ENCODE results near the gene PAPSS2. TPM values are rescaled to one million over a fixed set of nuclear protein-coding genes. Genes with fewer than 3 reads are reported as not detected.

PAPSS2 gene
- total RNA-seq, 1 experiment from 2014 or later, result 24.5 TPM

DNA sequence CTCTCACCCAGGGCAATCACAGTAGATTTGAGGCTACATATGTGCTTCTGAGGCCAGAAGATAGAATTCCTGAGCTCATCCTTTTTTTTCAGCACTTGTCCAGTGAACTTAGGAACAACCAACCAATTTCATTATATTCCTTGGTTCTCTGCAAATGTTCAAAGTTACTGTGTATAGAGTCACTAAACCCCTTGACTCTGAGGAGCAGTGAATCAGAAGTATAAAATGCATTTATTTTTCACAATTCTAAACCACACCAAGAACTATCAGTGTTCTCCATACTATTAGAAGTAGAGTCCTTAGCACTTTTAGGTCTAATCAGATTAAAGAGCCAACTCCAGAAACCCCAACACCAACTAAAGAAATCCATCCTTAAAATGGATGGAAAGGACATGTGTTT is 19.6 kb upstream of the PAPSS2 start:
- Mint-ChIP-seq H3K27ac (no peak overlapping the region), H3K9me3 (no peaks in the 10 kb centered on the region; a peak in 1 of 5 replicates), H3K4me3 (no peak overlapping the region), H3K36me3 (ENCODE audit: insufficient read depth in 1 of 3, low read depth in 3 of 3) (peaks cover 0 to 3% (median 0%) of the 10 kb centered on the region in 3 experiments; a peak in 2 of 7 replicates), H3K27me3 (ENCODE audit: low read depth) (peaks cover 5% of the 10 kb centered on the region), H3K4me1 (peaks cover 16 to 18% of the 10 kb centered on the region in 2 experiments)
- H3K18ac ChIP-seq (ENCODE audit: insufficient read length, low read depth, low read length), result no peak overlapping the region
- H2BK20ac ChIP-seq (ENCODE audit: low read depth, low read length, poor library complexity, severe bottlenecking), result no peak overlapping the region
- no peak for TF ChIP-seq CTCF (conservative IDR thresholded peaks at IDR 0.05)
- no peaks in the 10 kb centered on the region for H4K20me1 ChIP-seq (ENCODE audit: control insufficient read depth, insufficient read depth, insufficient read length)
- no peak overlapping the region for H2BK12ac ChIP-seq (ENCODE audit: insufficient read length, low read depth, low read length)
- no peaks in the 10 kb centered on the region for H3K4me1 ChIP-seq (ENCODE audit: insufficient read depth, low read length)
- H3T11ph ChIP-seq (ENCODE audit: low read length), result no peak overlapping the region
- no peak overlapping the region for H3K14ac ChIP-seq (ENCODE audit: insufficient read depth, low read length)
- H2AFZ ChIP-seq (ENCODE audit: low read length), result no peak overlapping the region
- no peak overlapping the region for H2AK5ac ChIP-seq (ENCODE audit: insufficient read length, low read length)
- H3K79me2 ChIP-seq (ENCODE audit: insufficient read depth, low read length), result no peaks in the 10 kb centered on the region
- no peaks in the 10 kb centered on the region for H3K9me3 ChIP-seq (ENCODE audit: control insufficient read depth, low read depth, low read length)
- no peak overlapping the region for H2BK5ac ChIP-seq (ENCODE audit: insufficient read length, low read length)
- no peak for DNase-seq
- no peak overlapping the region for H2BK15ac ChIP-seq (ENCODE audit: low read depth, low read length)
- H3K23ac ChIP-seq (ENCODE audit: insufficient read length, low read depth, low read length), result no peak overlapping the region
- no peak overlapping the region for H4K5ac ChIP-seq (ENCODE audit: insufficient read length, low read depth, low read length)
- H3K4ac ChIP-seq (ENCODE audit: low read depth, low read length), result no peak overlapping the region
- H2BK120ac ChIP-seq (ENCODE audit: low read depth, low read length, poor library complexity, severe bottlenecking), result no peak overlapping the region
- no peaks in the 10 kb centered on the region for H3K23me2 ChIP-seq (ENCODE audit: insufficient read length, low read depth, low read length, poor library complexity, severe bottlenecking)
- no peak overlapping the region for H4K8ac ChIP-seq (replicated peaks; ENCODE audit: insufficient read length, low read depth, low read length)
- no peak overlapping the region for H4K91ac ChIP-seq (ENCODE audit: insufficient read length, low read depth, low read length)
- H3K79me1 ChIP-seq (ENCODE audit: insufficient read depth, low read depth, low read length, poor library complexity, severe bottlenecking), result no peaks in the 10 kb centered on the region
- no peak overlapping the region for H3K27ac ChIP-seq (ENCODE audit: insufficient read length, low read depth, low read length)
- no peak overlapping the region for H3K4me2 ChIP-seq (ENCODE audit: insufficient read depth, insufficient read length, low read length)
- no peak overlapping the region for H3K9ac ChIP-seq (ENCODE audit: extremely low read depth, insufficient read length, low read length)
- H3K27me3 ChIP-seq (ENCODE audit: insufficient read depth, low read length), result no peaks in the 10 kb centered on the region
- H3K56ac ChIP-seq (ENCODE audit: insufficient read length, low read depth, low read length), result no peak overlapping the region

Data from H9 (cell line).